Neural cell (in vitro differentiated cells): ENCODE data around the gene MAD1L1. TPM values are rescaled to one million over a fixed set of nuclear protein-coding genes. Genes with fewer than 3 reads are reported as not detected.

ENCODE experiments used
- H2AFZ ChIP-seq: fragments of 200-600, 300-800 bp; sonication (generic), shearing (Covaris generic); 2 replicates; pipeline ENCODE4 v1.6.0; 2014; ENCODE audit warnings: low read depth, mild to moderate bottlenecking, antibody characterized with exemption, low read length, moderate library complexity
- H3F3A ChIP-seq: fragments of 200-600 bp; shearing (Covaris generic); 2 replicates; pipeline ENCODE4 v1.6.1; 2016; ENCODE audit warnings: mild to moderate bottlenecking, moderate library complexity, mixed read lengths, antibody characterized with exemption, low read length; ENCODE audit not compliant: insufficient read depth, poor library complexity, severe bottlenecking
- H3K27ac ChIP-seq: fragments of 200-600, 300-800 bp; sonication (generic), shearing (Covaris generic); 2 replicates; pipeline ENCODE4 v1.5.1; 2014; ENCODE audit warnings: mild to moderate bottlenecking, low read length, moderate library complexity
- H3K27me3 ChIP-seq: fragments of 300-800, 200-600 bp; sonication (generic), shearing (Covaris generic); 2 replicates; pipeline ENCODE4 v1.6.0; 2014; ENCODE audit warnings: mild to moderate bottlenecking, low read depth, low read length, moderate library complexity; ENCODE audit not compliant: insufficient read depth
- H3K36me3 ChIP-seq: fragments of 300-800, 200-600 bp; sonication (generic), shearing (Covaris generic); 2 replicates; pipeline ENCODE4 v1.5.1; 2014; ENCODE audit warnings: mild to moderate bottlenecking, antibody characterized with exemption, low read length, moderate library complexity; ENCODE audit not compliant: insufficient read depth
- H3K4me2 ChIP-seq: fragments of 300-800, 200-600 bp; sonication (generic), shearing (Covaris generic); 2 replicates; pipeline ENCODE4 v1.6.0; 2014; ENCODE audit warnings: mild to moderate bottlenecking, low read length
- H3K4me3 ChIP-seq: fragments of 300-800, 200-600 bp; sonication (generic), shearing (Covaris generic); 2 replicates; pipeline ENCODE4 v1.5.1; 2014; ENCODE audit warnings: mild to moderate bottlenecking, low read length, moderate library complexity
- H3K79me2 ChIP-seq: fragments of 200-600 bp; shearing (Covaris generic); replicated peaks from 2 replicates; pipeline ENCODE4 v1.6.0; 2014; ENCODE audit warnings: mild to moderate bottlenecking, low read length, moderate library complexity; ENCODE audit not compliant: insufficient read depth
- H3K9ac ChIP-seq: fragments of 300-800, 200-600 bp; sonication (generic), shearing (Covaris generic); 2 replicates; pipeline ENCODE4 v1.6.1; 2016; ENCODE audit warnings: mild to moderate bottlenecking, low read length, mixed read lengths
- H3K9me2 ChIP-seq: fragments of 200-600 bp; shearing (Covaris generic); 2 replicates; pipeline ENCODE4 v1.6.1; 2016; ENCODE audit warnings: mild to moderate bottlenecking, low read length, mixed read lengths; ENCODE audit not compliant: insufficient read depth
- H3K9me3 ChIP-seq: fragments of 200-600, 300-800 bp; sonication (generic), shearing (Covaris generic); 2 replicates; pipeline ENCODE4 v1.6.1; 2016; ENCODE audit warnings: mild to moderate bottlenecking, mixed run types, low read length, moderate library complexity, mixed read lengths
- H4K20me1 ChIP-seq: fragments of 200-600 bp; shearing (Covaris generic); 2 replicates; pipeline ENCODE4 v1.6.1; 2016; ENCODE audit warnings: mild to moderate bottlenecking, mixed run types; ENCODE audit not compliant: insufficient read depth
- CTCF ChIP-seq: fragments of 450-650 bp; IDR thresholded peaks from 2 replicates; pipeline ENCODE4 v1.5.1; 2014; ENCODE audit warnings: antibody characterized with exemption, mild to moderate bottlenecking, moderate library complexity; ENCODE audit not compliant: poor library complexity, severe bottlenecking
- EP300 ChIP-seq: fragments of 450-650 bp; conservative IDR thresholded peaks from 2 replicates; pipeline ENCODE4 v1.6.1; 2014; ENCODE audit warnings: antibody characterized with exemption, mild to moderate bottlenecking, moderate library complexity; ENCODE audit not compliant: poor library complexity, severe bottlenecking
- EZH2 ChIP-seq: fragments of 200-600, 300-800 bp; shearing (Covaris generic), sonication (generic); IDR thresholded peaks from 2 replicates; pipeline ENCODE4 v1.6.1; 2014; ENCODE audit warnings: antibody characterized with exemption, low read length, borderline replicate concordance, mild to moderate bottlenecking; ENCODE audit not compliant: insufficient read depth, poor library complexity, severe bottlenecking
- MXI1 ChIP-seq: fragments of 450-650 bp; conservative IDR thresholded peaks from 2 replicates; pipeline ENCODE4 v1.6.1; 2014; ENCODE audit warnings: antibody characterized with exemption, mild to moderate bottlenecking; ENCODE audit not compliant: poor library complexity, severe bottlenecking
- POLR2AphosphoS5 ChIP-seq: IDR thresholded peaks from 2 replicates; pipeline ENCODE4 v1.6.1; 2012
- RAD21 ChIP-seq: fragments of 450-650 bp; conservative IDR thresholded peaks from 2 replicates; pipeline ENCODE4 v1.6.1; 2014; ENCODE audit warnings: antibody characterized with exemption, mild to moderate bottlenecking, moderate library complexity
- SMC3 ChIP-seq: fragments of 450-650 bp; conservative IDR thresholded peaks from 2 replicates; pipeline ENCODE4 v1.6.1; 2014; ENCODE audit warnings: antibody characterized with exemption, mild to moderate bottlenecking, moderate library complexity; ENCODE audit not compliant: poor library complexity
- TAF1 ChIP-seq: IDR thresholded peaks from 2 replicates; pipeline ENCODE4 v1.6.1; 2012; ENCODE audit warnings: low read depth
- polyA plus RNA-seq: library from polyadenylated mRNA; depleted of rRNA; stranded (reverse); fragments of >200 nt; gene quantifications from 2 replicates; pipeline ENCODE4 v1.2.3, GENCODE V29; 2014
- TF ChIP-seq, protein P1 (sequence below): IDR thresholded peaks from 2 replicates; pipeline ENCODE4 v1.6.1; 2012; ENCODE audit warnings: borderline replicate concordance

The MAD1L1 gene
- polyA plus RNA-seq, 1 donor from 2014 or later = 31.4 TPM

- H3K27ac ChIP-seq = no peak overlapping the region
- H4K20me1 ChIP-seq = no peaks in the 10 kb centered on the region
- H3K9ac ChIP-seq = no peak overlapping the region
- H3K4me2 ChIP-seq = no peak overlapping the region
- H3F3A ChIP-seq = no peaks in the 10 kb centered on the region
- H3K9me2 ChIP-seq = no peaks in the 10 kb centered on the region
- no peaks in the 10 kb centered on the region for H3K79me2 ChIP-seq
- no peaks in the 10 kb centered on the region for H3K36me3 ChIP-seq
- no peak overlapping the region for H2AFZ ChIP-seq
- H3K27me3 ChIP-seq = no peaks in the 10 kb centered on the region
- TF ChIP-seq, protein P1, sequence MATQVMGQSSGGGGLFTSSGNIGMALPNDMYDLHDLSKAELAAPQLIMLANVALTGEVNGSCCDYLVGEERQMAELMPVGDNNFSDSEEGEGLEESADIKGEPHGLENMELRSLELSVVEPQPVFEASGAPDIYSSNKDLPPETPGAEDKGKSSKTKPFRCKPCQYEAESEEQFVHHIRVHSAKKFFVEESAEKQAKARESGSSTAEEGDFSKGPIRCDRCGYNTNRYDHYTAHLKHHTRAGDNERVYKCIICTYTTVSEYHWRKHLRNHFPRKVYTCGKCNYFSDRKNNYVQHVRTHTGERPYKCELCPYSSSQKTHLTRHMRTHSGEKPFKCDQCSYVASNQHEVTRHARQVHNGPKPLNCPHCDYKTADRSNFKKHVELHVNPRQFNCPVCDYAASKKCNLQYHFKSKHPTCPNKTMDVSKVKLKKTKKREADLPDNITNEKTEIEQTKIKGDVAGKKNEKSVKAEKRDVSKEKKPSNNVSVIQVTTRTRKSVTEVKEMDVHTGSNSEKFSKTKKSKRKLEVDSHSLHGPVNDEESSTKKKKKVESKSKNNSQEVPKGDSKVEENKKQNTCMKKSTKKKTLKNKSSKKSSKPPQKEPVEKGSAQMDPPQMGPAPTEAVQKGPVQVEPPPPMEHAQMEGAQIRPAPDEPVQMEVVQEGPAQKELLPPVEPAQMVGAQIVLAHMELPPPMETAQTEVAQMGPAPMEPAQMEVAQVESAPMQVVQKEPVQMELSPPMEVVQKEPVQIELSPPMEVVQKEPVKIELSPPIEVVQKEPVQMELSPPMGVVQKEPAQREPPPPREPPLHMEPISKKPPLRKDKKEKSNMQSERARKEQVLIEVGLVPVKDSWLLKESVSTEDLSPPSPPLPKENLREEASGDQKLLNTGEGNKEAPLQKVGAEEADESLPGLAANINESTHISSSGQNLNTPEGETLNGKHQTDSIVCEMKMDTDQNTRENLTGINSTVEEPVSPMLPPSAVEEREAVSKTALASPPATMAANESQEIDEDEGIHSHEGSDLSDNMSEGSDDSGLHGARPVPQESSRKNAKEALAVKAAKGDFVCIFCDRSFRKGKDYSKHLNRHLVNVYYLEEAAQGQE = no peak
- no peak for TF ChIP-seq CTCF
- no peak for TF ChIP-seq EP300
- no peak for TF ChIP-seq EZH2
- no peak for TF ChIP-seq RAD21
- TF ChIP-seq MXI1 = no peak
- no peak for TF ChIP-seq POLR2AphosphoS5
- TF ChIP-seq TAF1 = no peak
- TF ChIP-seq SMC3 = no peak
- H3K9me3 ChIP-seq = no peaks in the 10 kb centered on the region
- no peak overlapping the region for H3K4me3 ChIP-seq
These were observed 422.2 kb downstream of the MAD1L1 start for GRCh38 chr7:1810521-1810920.

GRCh38 chr7:1809601-1810258 is 423.0 kb downstream of the MAD1L1 start:
- Histone ChIP-seq H3F3A (no peaks in the 10 kb centered on the region), H2AFZ (no peak overlapping the region), H4K20me1 (no peaks in the 10 kb centered on the region), H3K27me3 (no peaks in the 10 kb centered on the region), H3K27ac (no peak overlapping the region), H3K9ac (no peak overlapping the region), H3K4me3 (no peak overlapping the region), H3K36me3 (no peaks in the 10 kb centered on the region), H3K9me2 (no peaks in the 10 kb centered on the region), H3K79me2 (no peaks in the 10 kb centered on the region), H3K4me2 (no peak overlapping the region), H3K9me3 (no peaks in the 10 kb centered on the region)
- TF ChIP-seq SMC3 (no peak), POLR2AphosphoS5 (no peak), RAD21 (no peak), EZH2 (no peak), EP300 (no peak), CTCF (no peak), MXI1 (no peak), TAF1 (no peak)
- TF ChIP-seq, protein P1 = no peak
